ENCODE data around the gene RAB36. TPM values are rescaled to one million over a fixed set of nuclear protein-coding genes. Genes with fewer than 3 reads are reported as not detected.

Gene RAB36
- total RNA-seq, 3 donors from 2014 or later = 1.0 to 6.4 (median 1.2) TPM

GRCh38 chr22:23145878-23146470 lies 697 bp downstream of the RAB36 start:
- no peak for DNase-seq
- Histone ChIP-seq H3K36me3 (ENCODE audit: low read depth) (no peaks in the 10 kb centered on the region), H3K4me3 (no peak overlapping the region), H3K9me3 (no peaks in the 10 kb centered on the region), H3K4me1 (ENCODE audit: low read depth) (peaks cover 19% of the 10 kb centered on the region)
- TF ChIP-seq CTCF (IDR thresholded peaks at IDR 0.05) = no peak
- intact Hi-C loops (cut with DNase I, micrococcal nuclease) = no loop called here
- no peak for ATAC-seq

- Histone ChIP-seq H3K9me3 (no peaks in the 10 kb centered on the region), H3K4me3 (no peak overlapping the region), H3K36me3 (ENCODE audit: low read depth) (no peaks in the 10 kb centered on the region), H3K4me1 (ENCODE audit: low read depth) (peaks cover 15% of the 10 kb centered on the region)
- intact Hi-C loops (cut with DNase I, micrococcal nuclease) = no loop called here
- DNase-seq = peak in 1 of 3 donors; percentile 38
- no peak for ATAC-seq
- no peak for TF ChIP-seq CTCF (IDR thresholded peaks at IDR 0.05)
Observed at GRCh38 chr22:23146478-23147205, 1.4 kb downstream of the RAB36 start.

- intact Hi-C loops (cut with DNase I, micrococcal nuclease) = no loop called here
- no peak overlapping the region for H3K4me3 ChIP-seq
- TF ChIP-seq CTCF (IDR thresholded peaks at IDR 0.05) = no peak
- DNase-seq (no peak), ATAC-seq (peak; percentile 2)
- no peaks in the 10 kb centered on the region for H3K36me3 ChIP-seq (ENCODE audit: low read depth)
- peaks cover 11% of the 10 kb centered on the region for H3K4me1 ChIP-seq (ENCODE audit: low read depth)
- no peaks in the 10 kb centered on the region for H3K9me3 ChIP-seq
Observed at GRCh38 chr22:23147617-23148387, 2.5 kb downstream of the RAB36 start.

- H3K4me3 ChIP-seq = no peak overlapping the region
- intact Hi-C loops (cut with DNase I, micrococcal nuclease) = no loop called here
- H3K9me3 ChIP-seq = no peaks in the 10 kb centered on the region
- peaks cover 4% of the 10 kb centered on the region for H3K4me1 ChIP-seq (ENCODE audit: low read depth)
- TF ChIP-seq CTCF (IDR thresholded peaks at IDR 0.05) = no peak
- DNase-seq = no peak
- no peak for ATAC-seq
- H3K36me3 ChIP-seq (ENCODE audit: low read depth) = no peaks in the 10 kb centered on the region
Observed at GRCh38 chr22:23149743-23150238, 4.5 kb downstream of the RAB36 start.

GRCh38 chr22:23150762-23151161 lies 5.5 kb downstream of the RAB36 start:
- no peaks in the 10 kb centered on the region for H3K4me1 ChIP-seq (ENCODE audit: low read depth)
- no peak for DNase-seq
- H3K9me3 ChIP-seq = no peaks in the 10 kb centered on the region
- TF ChIP-seq CTCF (IDR thresholded peaks at IDR 0.05) = no peak
- no peaks in the 10 kb centered on the region for H3K36me3 ChIP-seq (ENCODE audit: low read depth)
- H3K4me3 ChIP-seq = no peak overlapping the region
- intact Hi-C loops (cut with DNase I, micrococcal nuclease) = no loop called here
- no peak for ATAC-seq
